ENCODE results near the gene CHD1.

CHD1 gene

DNA sequence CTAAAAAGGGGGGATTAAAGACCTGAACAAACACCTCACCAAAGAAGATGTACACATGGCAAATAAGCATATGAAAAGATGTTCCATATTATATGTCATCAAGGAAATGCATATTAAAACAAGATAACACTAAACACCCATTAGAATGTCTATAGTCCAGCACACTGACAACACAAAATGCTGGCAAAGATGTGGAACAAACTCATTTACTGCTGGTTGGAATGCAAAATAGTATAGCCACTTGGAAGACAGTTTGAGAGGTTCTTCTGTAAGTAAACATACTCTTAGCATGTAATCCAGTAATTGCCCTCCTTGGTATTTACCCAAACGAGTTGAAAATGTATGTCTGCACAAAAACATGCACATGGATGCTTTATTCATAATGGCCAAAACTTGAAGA is 81.8 kb downstream of the CHD1 start:
- TF ChIP-seq, protein P1, sequence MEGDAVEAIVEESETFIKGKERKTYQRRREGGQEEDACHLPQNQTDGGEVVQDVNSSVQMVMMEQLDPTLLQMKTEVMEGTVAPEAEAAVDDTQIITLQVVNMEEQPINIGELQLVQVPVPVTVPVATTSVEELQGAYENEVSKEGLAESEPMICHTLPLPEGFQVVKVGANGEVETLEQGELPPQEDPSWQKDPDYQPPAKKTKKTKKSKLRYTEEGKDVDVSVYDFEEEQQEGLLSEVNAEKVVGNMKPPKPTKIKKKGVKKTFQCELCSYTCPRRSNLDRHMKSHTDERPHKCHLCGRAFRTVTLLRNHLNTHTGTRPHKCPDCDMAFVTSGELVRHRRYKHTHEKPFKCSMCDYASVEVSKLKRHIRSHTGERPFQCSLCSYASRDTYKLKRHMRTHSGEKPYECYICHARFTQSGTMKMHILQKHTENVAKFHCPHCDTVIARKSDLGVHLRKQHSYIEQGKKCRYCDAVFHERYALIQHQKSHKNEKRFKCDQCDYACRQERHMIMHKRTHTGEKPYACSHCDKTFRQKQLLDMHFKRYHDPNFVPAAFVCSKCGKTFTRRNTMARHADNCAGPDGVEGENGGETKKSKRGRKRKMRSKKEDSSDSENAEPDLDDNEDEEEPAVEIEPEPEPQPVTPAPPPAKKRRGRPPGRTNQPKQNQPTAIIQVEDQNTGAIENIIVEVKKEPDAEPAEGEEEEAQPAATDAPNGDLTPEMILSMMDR (IDR thresholded peaks at IDR 0.05; ENCODE audit: insufficient read depth, low read length, poor library complexity, severe bottlenecking) = no peak
- DNase-seq (ENCODE audit: extremely low read depth, insufficient read length) = no peak
- Histone ChIP-seq H3K36me3 (ENCODE audit: control insufficient read depth, insufficient read depth, low read length) (no peaks in the 10 kb centered on the region), H3K4me3 (replicated peaks; ENCODE audit: low read depth, low read length) (no peak overlapping the region), H3K27me3 (replicated peaks; ENCODE audit: control insufficient read depth, insufficient read depth, low read length) (no peaks in the 10 kb centered on the region)

DNA sequence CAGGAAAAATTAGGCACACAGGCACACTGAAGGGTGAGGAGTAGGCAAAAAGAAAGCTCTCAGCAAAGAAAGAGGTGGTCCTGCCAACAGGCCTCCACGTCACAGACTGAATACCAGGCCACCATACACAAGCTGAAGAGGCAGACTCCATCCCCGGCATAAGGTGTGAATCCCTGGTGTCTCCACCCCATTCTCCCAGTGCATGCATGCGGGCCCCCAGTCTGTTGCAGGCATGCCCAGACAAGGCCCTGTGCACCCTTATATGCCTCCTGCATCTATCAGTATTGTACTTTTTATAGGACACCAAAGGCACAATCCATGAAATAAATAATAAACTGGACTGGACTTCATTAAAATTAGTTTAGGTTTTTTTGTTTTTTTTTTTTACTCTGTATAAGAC is 82.3 kb downstream of the CHD1 start:
- no peak for DNase-seq (ENCODE audit: extremely low read depth, insufficient read length)
- no peaks in the 10 kb centered on the region for H3K27me3 ChIP-seq (replicated peaks; ENCODE audit: control insufficient read depth, insufficient read depth, low read length)
- TF ChIP-seq, protein P1 (IDR thresholded peaks at IDR 0.05; ENCODE audit: insufficient read depth, low read length, poor library complexity, severe bottlenecking) = no peak

DNA sequence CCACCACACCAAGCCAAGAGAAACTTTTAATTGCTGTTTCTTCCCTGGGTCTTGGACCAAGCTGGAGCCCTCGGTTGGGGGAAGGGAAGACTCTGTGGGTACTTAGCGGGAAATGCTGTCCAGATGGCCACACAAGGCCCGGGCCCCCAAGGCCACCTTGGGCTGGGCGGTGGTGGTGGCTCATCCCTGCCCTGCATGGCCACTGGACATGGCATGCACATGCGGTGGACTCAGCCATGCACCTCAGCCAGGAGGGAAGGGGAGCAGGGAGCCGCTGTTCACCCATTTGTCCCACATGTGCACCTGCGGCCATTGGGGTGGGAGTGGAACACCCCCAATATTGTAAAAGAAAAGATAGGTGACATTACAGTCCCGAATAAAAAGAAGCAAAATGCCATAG is 82.9 kb downstream of the CHD1 start:
- TF ChIP-seq, protein P1 (IDR thresholded peaks at IDR 0.05; ENCODE audit: insufficient read depth, low read length, poor library complexity, severe bottlenecking) = no peak
- Histone ChIP-seq H3K36me3 (ENCODE audit: control insufficient read depth, insufficient read depth, low read length) (no peaks in the 10 kb centered on the region), H3K4me3 (replicated peaks; ENCODE audit: low read depth, low read length) (no peak overlapping the region), H3K27me3 (replicated peaks; ENCODE audit: control insufficient read depth, insufficient read depth, low read length) (no peaks in the 10 kb centered on the region)
- no peak for DNase-seq (ENCODE audit: extremely low read depth, insufficient read length)

More for the DNA sequence above, 82.3 kb downstream of the CHD1 start:
- Histone ChIP-seq H3K4me3 (replicated peaks; ENCODE audit: low read depth, low read length) (no peak overlapping the region), H3K36me3 (ENCODE audit: control insufficient read depth, insufficient read depth, low read length) (no peaks in the 10 kb centered on the region)

DNA sequence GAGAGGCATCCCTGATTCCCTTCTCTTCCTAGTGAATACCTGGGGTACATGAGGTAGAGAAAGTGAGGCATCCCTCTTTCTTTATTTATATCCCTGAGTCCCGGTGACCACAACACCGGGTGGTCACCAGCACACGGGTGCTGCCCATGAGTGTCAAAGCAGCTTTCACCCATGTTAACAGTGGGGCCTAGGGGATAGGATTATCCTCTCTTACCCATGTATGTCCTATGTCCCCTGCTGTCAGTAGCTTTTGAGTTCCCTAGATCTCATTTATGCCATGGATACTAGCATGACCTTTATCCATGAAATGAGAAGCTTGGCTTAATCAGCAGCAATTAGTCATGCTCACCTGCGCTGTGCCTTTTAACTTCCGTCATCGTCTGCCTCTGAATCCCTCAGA is 83.9 kb downstream of the CHD1 start:
- TF ChIP-seq, protein P1 (IDR thresholded peaks at IDR 0.05; ENCODE audit: insufficient read depth, low read length, poor library complexity, severe bottlenecking) = no peak
- no peaks in the 10 kb centered on the region for H3K36me3 ChIP-seq (ENCODE audit: control insufficient read depth, insufficient read depth, low read length)
- no peak for DNase-seq (ENCODE audit: extremely low read depth, insufficient read length)
- no peak overlapping the region for H3K4me3 ChIP-seq (replicated peaks; ENCODE audit: low read depth, low read length)
- H3K27me3 ChIP-seq (replicated peaks; ENCODE audit: control insufficient read depth, insufficient read depth, low read length) = no peaks in the 10 kb centered on the region

DNA sequence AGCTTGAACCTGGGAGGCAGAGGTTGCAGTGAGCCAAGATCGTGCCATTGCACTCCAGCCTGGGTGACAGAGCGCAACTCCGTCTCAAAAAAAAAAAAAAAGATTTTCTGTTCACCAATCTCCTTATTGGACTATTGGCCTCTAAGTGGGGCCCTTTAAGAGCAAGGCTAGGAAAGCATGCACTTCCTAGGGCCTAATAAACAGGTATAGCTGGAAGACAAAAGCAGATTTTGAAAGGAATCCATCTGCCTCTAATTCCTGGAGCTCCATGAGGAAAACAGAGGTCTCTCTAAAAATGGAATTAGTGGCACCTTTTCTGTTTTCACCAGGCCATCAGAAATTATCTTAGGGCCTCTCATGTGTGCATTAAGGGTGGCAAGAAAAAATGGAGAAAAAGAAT is 85.3 kb downstream of the CHD1 start:
- TF ChIP-seq, protein P1 (IDR thresholded peaks at IDR 0.05; ENCODE audit: insufficient read depth, low read length, poor library complexity, severe bottlenecking) = no peak
- no peaks in the 10 kb centered on the region for H3K36me3 ChIP-seq (ENCODE audit: control insufficient read depth, insufficient read depth, low read length)
- DNase-seq (ENCODE audit: extremely low read depth, insufficient read length) = no peak
- no peak overlapping the region for H3K4me3 ChIP-seq (replicated peaks; ENCODE audit: low read depth, low read length)
- no peaks in the 10 kb centered on the region for H3K27me3 ChIP-seq (replicated peaks; ENCODE audit: control insufficient read depth, insufficient read depth, low read length)

DNA sequence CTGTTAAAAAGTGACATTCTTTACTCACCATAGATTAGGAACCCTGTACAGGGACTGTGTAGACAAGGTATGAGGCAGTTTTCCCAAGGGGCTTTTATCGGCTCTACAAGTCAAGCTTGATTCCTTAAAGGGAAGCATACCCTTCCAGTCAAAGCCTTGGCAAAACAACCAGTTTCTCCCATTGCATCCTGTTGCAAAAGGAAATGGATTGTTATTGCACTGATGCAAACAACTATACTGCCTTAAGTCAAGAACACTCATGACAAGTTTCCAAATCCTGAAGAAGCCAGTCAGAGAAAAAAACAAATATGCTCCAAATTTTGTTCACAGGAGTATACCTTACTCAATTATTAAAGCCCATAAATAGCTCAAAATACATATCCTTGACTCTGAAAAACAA is 87.9 kb downstream of the CHD1 start:
- Histone ChIP-seq H3K4me3 (replicated peaks; ENCODE audit: low read depth, low read length) (no peak overlapping the region), H3K36me3 (ENCODE audit: control insufficient read depth, insufficient read depth, low read length) (no peaks in the 10 kb centered on the region), H3K27me3 (replicated peaks; ENCODE audit: control insufficient read depth, insufficient read depth, low read length) (no peaks in the 10 kb centered on the region)
- TF ChIP-seq, protein P1 (IDR thresholded peaks at IDR 0.05; ENCODE audit: insufficient read depth, low read length, poor library complexity, severe bottlenecking) = no peak
- DNase-seq (ENCODE audit: extremely low read depth, insufficient read length) = no peak
